RKO (cell line): Measurements from ENCODE around the gene ACCSL.

Experiments
- DNase-seq: peaks from one replicate; pipeline ENCODE4 v3.0.0-alpha.2; 2016; ENCODE audit warnings: low spot score

Gene ACCSL

DNA sequence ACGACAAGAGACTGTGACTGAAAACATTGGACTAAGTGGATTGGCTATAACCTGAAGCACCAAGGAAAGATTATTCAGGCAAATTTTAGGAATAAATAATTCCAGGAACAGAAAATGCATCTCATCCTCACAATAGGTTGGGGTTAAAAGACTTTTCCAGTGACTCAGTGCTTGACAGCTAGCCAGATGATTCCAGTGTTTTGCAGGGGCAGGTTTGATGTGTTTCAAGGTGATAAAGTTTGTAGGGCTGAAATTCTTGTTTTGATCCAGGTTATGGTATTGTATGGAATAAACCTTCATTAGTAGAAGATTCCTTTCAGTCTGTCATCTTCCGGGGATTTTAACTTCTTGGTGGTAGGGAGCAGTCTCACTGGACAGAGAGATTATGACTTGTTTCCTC is 50.0 kb downstream of the ACCSL start:
- no peak for DNase-seq

DNA sequence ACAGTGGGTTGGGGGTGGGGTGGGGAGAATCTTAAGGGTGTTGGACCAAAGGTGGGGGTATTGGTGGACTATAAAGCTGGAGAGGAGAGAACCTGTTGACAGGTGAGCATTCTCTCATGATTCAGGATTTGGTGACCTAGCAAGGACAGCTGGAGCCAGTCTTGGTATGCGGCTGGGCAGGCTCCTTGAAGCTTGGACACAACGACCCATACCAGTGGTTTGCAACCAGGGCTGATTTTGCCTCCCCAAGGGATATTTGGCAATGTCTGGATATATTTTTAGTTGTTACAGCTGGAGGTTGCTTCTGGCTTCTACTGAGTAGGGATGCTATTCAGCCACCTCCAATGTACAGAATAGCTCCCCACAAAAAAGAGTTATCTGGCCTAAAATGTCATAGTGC is 53.3 kb downstream of the ACCSL start:
- DNase-seq = no peak

DNA sequence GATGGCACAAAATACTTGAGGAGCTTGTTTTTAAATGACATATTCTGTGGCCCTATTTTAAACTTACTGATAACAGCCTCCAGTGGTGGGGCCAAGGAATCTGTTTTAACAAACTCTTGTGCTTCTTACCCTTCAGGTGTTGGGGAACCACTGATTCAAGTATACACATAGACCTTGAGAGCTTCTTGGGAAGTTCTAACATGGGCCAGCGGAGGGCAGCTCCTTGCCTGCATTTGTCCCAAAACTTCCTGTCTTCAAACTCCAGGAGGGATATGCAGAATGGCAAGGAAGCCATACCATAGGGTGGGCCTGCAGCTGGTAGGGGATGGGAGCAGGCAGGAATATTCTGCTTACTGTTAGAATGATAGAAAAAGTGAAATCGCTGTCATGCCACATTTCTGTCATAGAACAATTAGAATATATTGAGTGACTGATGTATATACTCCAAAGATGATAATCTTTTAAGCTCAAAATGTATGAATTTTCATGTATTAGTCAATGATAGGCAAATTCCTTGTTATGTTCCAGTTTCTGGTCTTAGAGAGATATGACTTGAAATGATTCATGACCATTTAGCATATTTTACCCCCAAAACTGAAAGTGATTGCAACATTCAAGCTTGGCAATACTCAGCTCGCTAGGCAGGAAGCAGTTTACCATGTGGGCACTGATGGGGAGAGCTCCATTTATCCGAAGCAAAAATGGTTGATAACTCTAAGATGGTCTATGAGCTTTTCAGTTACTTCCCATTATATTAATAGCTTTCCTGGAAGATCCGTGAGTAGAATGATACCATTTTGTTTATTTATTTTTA is 56.9 kb downstream of the ACCSL start:
- peak; percentile 32 for DNase-seq

- DNase-seq = no peak
Measured at GRCh38 chr11:44108260-44108659, 60.5 kb downstream of the ACCSL start.
